Measurements from ENCODE around the gene KRTAP10-7. TPM values are rescaled to one million over a fixed set of nuclear protein-coding genes. Genes with fewer than 3 reads are reported as not detected.
"Not testable (repeated sequence)": the region's sequence is repeated elsewhere in the genome, so short reads cannot be mapped to it uniquely, and the experiment has no call there.

The KRTAP10-7 gene
- total RNA-seq, 1 donor from 2014 or later: not detected

DNA sequence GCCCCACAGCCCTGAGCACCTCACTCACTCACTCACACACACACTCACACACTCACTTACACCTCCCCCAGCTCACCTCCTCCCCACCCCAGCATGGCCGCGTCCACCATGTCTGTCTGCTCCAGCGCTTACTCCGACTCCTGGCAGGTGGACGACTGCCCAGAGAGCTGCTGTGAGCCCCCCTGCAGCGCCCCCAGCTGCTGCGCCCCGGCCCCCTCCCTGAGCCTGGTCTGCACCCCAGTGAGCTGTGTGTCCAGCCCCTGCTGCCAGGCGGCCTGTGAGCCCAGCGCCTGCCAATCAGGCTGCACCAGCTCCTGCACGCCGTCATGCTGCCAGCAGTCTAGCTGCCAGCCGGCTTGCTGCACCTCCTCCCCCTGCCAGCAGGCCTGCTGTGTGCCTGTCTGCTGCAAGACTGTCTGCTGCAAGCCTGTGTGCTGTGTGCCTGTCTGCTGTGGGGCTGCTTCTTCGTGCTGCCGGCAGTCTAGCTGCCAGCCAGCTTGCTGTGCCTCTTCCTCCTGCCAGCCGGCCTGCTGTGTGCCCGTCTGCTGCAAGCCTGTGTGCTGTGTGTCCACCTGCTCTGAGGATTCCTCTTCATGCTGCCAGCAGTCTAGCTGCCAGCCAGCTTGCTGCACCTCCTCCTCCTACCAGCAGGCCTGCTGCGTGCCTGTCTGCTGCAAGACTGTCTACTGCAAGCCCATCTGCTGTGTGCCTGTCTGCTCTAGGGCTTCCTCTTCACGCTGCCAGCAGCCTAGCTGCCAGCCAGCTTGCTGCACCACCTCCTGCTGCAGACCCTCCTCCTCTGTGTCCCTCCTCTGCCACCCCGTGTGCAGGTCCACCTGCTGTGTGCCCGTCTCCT, 46.2 kb downstream of the KRTAP10-7 start, which contains the start of gene KRTAP10-11:
TSS of gene KRTAP10-11 (plus strand) at position 49 of the 856 bp plus-strand sequence. CDS start at position 94, 45 bp downstream.
- intact Hi-C loops (cut with micrococcal nuclease); DNase-seq; ATAC-seq: not testable (repeated sequence)

DNA sequence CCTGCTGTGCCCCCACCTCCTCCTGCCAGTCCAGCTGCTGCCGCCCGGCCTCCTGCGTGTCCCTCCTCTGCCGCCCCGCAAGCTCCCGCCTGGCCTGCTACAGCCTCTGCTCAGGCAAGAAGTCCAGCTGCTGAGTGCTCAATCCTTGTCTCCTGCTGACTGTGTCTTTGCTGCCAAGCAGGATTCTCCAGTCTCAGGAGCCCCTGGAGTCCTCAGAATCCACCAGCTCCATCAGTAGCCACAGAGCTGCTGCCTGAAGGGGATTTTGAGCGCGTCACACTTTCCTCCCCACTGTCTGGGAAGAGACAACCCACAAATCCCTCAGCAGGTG, 46.8 kb downstream of the KRTAP10-7 start:
- no peak for DNase-seq
- no peak for ATAC-seq
- intact Hi-C loops (cut with micrococcal nuclease): no loop called here

DNA sequence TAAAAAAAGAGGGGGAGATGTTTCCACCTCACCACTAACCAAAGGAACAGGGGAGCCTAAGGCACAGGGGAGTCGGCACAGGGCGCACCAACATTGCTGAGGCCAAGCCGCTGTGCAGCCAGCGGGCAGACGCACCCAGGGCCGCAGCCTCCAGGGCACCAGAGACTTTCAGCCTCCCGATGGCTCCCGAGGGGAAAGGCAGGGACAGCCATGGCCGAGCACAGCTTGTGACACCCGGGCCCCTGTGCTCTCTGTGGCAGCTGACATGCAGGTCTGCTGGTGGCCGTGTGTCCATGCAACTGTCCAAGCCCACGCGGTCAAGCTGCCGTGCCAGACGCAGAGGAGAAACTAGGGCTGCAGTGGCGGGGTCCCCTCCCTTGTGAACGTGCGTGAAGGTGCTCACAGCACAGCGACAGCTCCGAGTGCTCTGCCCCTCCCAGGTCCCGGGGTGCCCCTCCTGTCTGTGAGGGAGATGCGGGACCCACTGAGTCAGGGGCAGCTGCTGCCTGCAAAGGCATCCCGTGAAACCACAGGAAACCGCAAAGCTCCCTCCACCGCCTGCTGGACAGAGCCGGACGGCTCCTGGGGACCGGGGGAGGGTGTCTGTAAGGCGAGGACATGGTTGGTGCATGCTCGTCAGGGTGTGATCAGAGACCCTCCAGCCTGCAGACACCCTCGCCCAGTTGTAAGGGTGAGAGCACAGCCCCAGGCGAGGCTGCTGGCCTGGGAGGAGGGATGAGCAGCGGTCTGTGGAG, 48.3 kb downstream of the KRTAP10-7 start:
- DNase-seq (no peak), ATAC-seq (no peak)
- intact Hi-C loops (cut with micrococcal nuclease): no loop called here

DNA sequence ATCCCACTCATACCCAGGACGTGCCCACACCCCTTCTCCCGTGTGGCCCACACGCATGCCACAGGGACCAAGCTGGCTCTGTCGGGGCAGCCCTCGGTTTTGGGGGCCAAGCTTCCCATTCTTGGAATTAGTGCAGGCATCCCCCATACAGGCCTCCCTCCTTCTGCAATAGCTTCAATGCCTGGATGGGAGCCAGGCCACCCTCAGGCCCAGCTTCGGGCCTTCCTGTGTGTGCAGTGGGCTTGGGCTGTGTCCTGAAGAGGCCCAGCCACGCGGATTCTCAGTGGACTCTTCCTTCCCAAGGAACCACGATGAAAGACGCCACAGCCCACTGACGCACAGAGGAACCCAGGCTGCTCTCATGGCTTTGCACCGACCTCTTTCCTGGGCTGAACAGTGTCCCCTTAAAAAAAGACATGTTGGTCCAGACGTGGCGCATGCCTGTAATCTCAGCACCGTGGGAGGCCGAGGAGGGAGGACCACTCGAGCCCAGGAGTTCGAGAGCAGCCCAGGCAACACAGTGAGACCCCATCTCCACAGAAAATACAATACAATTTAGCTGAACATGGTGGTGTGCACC, 49.2 kb downstream of the KRTAP10-7 start:
- no peak for ATAC-seq
- intact Hi-C loops (cut with micrococcal nuclease): no loop called here
- DNase-seq: no peak

DNA sequence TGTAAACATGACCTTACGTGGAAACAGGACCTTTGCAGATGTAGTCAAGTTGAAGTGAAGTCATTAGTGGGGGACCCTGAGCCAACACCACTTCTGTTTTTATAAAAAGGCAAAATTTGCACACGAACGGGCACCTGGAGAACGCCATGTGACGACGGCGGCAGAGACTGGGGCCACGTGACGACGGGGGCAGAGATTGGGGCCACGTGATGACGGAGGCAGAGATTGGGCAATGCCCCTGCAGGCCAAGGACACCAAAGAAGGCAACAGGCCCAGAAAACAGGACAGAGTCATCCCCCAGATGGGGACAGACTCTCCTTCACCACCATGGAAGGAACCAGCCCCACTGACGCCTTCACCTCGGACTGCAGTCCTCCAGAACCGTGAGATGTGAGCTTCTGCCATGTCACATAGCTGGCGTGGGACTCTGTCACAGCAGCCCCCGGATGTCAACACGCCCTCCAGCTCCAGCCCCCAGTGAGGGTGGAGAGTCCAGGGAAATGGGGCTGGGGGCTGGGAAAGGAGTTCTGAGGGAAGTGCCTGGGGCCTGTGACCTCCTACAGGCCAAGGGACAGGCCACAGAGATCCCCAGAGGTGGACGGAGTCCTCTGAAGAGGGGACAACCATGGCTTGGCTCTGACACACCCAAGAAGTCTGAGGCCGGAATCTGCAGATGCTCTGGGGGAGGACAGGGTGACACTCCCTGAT, 50.0 kb downstream of the KRTAP10-7 start:
- intact Hi-C loops (cut with micrococcal nuclease): no loop called here
- ATAC-seq (no peak), DNase-seq (no peak)

DNA sequence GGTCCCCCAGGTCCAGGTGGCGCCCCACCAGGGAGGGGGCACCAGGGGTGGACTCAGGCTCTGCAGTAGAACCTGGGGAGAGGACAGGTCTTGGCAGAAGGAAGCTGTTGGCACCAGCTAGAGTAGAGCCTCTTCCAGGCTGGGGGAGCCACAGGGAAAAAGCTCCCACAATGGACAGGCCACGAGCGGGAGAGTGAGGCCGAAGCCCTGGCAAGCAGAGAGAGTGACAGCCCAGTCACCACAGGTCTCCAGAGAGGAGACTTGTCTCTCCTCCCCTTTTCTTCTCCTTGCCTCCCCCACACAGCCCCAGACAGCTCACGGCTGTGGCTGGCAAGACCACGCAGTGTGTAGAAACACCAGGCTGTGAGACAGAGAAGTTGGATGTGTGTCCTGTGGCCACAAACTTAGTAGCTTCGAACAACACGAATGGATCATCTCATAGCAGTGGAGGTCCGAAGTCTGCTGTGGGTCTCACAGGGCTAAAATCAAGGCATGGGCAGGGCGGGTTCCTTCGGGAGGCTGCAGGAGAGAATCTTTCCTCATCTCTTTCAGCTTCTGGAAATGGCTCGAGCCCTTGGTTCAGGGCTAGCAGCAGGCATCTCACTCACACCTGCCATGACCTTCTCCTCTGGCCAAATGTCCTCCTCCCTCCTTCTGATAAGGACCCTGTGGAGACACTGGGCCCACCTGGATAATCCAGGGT, 50.7 kb downstream of the KRTAP10-7 start:
- DNase-seq: no peak
- no peak for ATAC-seq
- intact Hi-C loops (cut with micrococcal nuclease): no loop called here

Other genes with a start within 250 kb of the KRTAP10-7 start
- 1.5 TPM for gene TRPM2, start 247.0 kb upstream of the KRTAP10-7 start, total RNA-seq
- 2.1 TPM for gene LRRC3, start 145.1 kb upstream of the KRTAP10-7 start, total RNA-seq
- gene KRTAP10-1, start 60.4 kb upstream of the KRTAP10-7 start, total RNA-seq: not detected
- not detected for gene KRTAP10-2, start 49.1 kb upstream of the KRTAP10-7 start, total RNA-seq
- gene KRTAP10-3, start 41.8 kb upstream of the KRTAP10-7 start, total RNA-seq: not detected
- not detected for gene KRTAP10-4, start 26.9 kb upstream of the KRTAP10-7 start, total RNA-seq
- gene KRTAP10-5, start 20.0 kb upstream of the KRTAP10-7 start, total RNA-seq: not detected
- not detected for gene KRTAP10-6, start 8.1 kb upstream of the KRTAP10-7 start, total RNA-seq
- not detected for gene KRTAP10-8, start 11.5 kb downstream of the KRTAP10-7 start, total RNA-seq
- not detected for gene KRTAP10-9, start 26.5 kb downstream of the KRTAP10-7 start, total RNA-seq
- not detected for gene KRTAP10-10, start 36.8 kb downstream of the KRTAP10-7 start, total RNA-seq
- not detected for gene KRTAP10-11, start 45.8 kb downstream of the KRTAP10-7 start, total RNA-seq
- not detected for gene KRTAP12-4, start 54.1 kb downstream of the KRTAP10-7 start, total RNA-seq
- not detected for gene KRTAP12-3, start 57.3 kb downstream of the KRTAP10-7 start, total RNA-seq
- not detected for gene KRTAP12-2, start 66.3 kb downstream of the KRTAP10-7 start, total RNA-seq
- not detected for gene KRTAP12-1, start 81.6 kb downstream of the KRTAP10-7 start, total RNA-seq
- gene KRTAP10-12, start 96.6 kb downstream of the KRTAP10-7 start, total RNA-seq: not detected
- gene TSPEAR, start 111.0 kb downstream of the KRTAP10-7 start, total RNA-seq: 2.7 TPM
- gene UBE2G2, start 201.2 kb downstream of the KRTAP10-7 start, total RNA-seq: 70.0 TPM
- 72.2 TPM for gene SUMO3, start 217.5 kb downstream of the KRTAP10-7 start, total RNA-seq

Data from left ventricle myocardium superior (tissue), 1 donor.